HG03460 (cell line): ENCODE results near the gene TUBB6.

Experiments used
- ATAC-seq: cut with Tn5 transposase; IDR thresholded peaks from one replicate; pipeline ENCODE4 v1.9.1; 2021; ENCODE audit not compliant: unreplicated experiment

Gene TUBB6

DNA sequence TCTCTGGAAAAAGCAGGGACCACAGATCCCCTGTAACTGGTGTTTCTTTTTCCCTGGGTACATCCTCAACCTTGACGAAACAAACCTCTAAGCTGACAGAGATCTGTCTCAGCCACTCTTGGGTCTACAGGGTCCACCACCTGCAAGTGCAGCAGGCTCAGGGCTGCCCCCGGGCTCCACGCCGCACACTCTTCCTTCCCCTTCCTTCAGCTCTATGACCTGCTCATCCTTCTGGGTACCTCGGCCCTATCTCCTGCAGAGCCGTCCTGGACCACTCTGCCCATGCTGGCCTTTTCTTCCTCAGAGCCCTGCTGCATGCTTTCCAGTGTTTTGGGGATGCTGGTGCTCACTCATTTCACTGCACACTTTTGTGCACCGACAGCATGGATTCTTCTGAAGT lies 27.5 kb downstream of the TUBB6 start:
- no peak for ATAC-seq

DNA sequence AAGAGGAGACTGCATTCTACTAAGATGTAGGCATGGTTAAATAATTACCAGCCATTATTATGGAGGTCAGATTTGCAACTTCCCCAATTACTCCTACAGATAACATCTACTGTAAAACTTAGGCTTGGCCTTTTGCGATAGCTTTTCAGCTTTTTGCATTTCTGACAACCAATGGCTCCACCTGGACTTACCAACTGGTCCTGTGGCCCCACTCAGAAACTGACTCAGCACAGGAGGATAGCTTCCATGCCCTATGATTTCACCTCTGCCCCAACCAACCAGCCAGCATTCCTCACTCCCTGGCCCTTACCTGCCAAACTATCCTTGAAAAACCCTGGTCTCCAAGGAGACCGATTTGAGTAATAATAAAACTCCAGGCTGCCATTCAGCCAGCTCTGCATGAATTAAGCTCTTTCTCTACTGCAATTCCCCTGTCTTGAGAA lies 28.2 kb downstream of the TUBB6 start:
- ATAC-seq = no peak

DNA sequence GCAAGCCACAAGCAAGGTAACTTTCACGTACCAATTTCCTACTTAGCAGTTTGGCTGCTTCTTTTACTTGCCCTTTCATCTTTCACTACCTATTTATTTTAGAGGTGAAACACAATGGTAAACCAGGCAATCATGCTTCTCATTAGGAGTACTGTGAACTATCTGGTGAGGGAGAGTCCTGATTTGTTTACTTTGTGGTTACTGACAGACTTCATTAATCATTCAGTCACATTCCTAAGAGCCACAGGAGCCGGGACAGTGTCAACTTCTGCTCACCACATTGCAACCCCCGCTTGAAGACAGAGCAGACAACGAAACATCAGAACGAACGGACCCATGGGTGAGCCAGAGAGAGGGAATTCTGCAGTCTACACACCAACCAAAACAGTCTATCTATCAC lies 28.8 kb downstream of the TUBB6 start:
- ATAC-seq = no peak

DNA sequence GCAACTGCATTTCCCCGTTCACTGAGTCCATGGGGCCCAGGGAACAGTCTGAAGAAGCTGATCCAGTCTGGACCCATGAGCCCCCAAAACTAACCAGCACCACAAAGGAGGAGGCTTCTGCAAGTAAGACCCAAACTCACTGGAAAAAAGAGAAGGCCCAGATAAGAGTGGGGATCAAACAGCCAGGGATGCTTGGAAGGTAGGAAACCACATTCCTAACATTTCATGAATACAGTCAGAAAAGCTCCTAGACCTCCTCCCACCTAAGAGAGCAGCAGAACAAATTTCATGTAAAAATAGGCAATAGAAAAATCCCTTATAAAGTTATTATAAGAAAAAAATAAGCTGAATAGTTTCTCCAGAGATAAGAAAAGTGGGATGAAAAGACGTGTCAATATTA lies 30.3 kb downstream of the TUBB6 start:
- no peak for ATAC-seq

DNA sequence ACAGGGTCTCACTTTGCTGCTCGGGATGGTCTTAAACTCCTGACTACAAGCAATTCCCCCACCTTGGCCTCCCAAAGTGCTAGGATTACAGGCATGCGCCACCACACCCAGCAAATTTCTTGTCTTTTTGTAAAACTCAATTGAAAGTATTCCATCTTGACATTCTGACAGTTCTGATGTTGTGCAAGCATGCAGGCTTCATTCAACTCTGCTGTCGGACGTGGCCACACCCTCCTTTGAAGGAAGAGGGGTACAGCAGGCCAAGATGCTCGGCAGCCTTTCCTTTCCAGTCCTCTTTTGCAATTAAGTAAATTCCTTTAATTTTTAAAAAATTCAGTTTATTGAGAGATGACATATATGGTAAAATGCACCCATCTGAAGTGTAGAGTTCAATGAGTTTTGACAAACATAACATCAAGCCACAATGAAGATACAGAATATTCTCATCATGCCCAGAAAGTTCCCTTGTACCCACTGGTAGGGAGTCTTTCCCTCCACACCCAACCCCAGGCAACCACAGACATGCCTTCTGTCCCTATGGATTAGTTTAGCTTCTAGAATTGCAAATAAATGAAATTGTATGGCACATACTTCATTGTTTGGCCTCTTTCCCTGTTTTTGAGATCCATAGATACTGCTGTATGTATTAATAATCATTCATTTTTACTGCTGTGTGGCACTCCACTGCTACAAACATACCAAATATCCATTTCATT lies 33.1 kb downstream of the TUBB6 start:
- ATAC-seq = no peak

DNA sequence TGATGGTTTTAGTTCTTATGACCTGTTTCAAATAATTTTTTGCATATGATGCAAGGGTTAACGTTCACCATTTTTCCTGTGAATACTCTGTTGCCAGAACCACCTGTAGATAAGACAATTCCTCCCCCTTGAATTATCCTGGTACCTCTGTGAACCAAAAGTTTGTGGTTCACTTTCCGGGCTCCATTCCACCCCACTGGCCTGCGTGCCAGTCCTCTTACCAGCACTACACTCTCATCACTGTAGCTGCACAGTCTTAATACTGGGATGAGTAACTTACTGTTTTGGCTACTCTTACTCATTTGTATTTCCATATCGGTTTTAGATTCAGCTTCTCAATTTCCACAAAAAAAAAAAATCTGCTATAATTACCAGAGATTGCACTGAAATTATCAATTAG lies 34.6 kb downstream of the TUBB6 start:
- ATAC-seq = no peak

DNA sequence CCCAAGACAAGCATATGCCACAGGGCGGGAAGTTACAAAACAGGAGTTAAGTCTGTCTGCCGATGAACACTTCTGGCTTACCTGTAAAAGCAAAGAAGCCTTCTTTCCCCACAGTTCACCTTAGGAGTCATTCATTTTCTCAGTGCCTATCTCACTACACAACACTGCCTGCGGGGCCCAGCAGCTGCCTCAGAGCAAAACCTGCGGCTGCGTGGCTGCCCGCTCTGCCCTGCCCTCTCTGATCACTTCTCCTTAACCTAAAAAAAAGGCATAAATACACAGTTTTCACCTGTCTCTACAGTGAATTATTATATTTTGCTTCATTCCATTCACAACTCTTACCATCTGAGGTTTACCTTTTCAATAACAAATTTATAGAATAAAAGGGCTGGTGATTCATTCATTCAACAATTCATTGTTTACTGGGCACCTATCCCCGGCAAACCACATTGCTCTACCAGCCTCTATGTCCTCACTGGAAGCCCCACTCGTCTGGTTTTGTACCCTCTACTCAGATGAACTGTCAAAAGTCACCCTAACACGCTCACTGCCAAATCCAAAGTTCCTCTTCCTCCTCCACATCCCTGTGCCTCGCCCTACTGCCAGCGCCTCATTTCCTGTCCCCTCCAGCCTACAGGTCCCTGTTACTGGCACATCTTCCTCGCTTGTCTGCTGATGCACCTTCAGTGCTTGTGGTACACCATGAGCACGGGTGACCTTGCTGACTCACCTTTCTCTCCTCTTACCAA lies 37.6 kb downstream of the TUBB6 start:
- no peak for ATAC-seq

DNA sequence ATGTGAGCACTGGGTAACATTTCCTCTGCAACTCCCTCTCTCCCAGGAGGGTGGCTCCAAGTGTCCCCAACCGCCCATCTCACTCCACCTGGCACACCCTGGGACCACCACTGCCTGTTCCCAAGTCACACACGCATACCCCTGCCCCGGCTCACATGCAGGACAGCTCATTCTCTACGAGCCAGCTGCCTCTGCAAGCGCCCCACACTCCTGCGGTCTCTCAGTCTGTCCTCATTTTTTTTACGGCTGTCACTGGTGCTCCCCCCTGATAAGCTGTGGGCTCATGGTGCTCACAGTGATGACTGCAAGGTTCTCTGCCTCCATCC lies 38.2 kb downstream of the TUBB6 start:
- no peak for ATAC-seq

DNA sequence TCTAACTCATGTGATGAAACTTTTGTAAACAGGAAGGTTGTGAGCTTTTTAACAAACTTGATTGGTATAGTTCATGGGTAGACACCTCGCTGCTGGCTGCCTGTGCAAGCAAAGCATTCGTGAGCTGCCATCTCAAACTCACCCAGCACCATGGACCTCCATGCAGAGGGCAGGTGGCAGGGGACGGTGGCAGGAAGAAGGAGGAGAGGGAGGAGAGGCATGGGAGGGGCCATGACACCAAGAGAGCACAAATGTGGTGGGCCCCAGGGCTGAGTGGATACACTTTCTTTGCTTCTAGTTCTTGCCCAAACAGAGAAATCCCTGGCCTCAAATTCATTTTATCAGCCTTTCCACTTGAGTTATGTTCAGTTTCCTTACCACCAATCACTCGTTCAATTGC lies 39.9 kb downstream of the TUBB6 start:
- ATAC-seq = no peak

DNA sequence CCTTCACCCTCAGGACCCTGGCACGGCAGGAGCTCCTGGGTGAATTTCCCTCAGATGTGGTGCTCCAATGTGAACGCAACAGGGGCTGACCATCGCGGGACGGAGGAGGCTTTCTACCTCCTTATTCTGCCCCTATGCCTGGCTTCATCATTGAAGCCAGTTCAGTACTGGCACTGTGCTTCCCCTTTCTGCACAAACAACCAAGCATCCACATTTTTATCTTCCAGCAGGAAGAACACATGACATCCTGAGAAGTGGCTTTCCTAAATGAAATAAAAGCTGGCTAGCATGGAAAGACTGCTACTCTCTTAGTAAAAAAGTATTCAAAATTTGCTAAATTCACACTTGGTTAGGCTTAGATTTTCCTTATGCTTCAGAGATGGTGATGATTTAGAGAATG lies 44.1 kb downstream of the TUBB6 start:
- ATAC-seq = no peak

DNA sequence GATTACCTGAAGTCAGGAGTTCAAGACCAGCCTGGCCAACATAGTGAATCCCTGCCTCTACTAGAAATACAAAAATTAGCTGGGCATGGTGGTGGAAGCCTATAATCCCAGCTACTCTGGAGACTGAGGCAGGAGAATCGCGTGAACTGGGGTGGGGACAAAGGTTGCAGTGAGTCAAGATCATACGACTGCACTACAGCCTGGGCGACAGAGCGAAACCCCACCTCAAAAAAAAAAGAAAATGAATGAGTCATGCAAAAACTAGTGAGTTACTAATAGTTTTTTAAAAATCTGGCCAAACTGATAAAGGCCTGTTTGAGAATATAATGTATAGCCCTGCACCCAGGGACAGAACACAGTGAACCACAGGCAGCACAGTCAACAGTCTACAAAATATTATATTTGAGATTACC lies 51.5 kb downstream of the TUBB6 start:
- no peak for ATAC-seq

DNA sequence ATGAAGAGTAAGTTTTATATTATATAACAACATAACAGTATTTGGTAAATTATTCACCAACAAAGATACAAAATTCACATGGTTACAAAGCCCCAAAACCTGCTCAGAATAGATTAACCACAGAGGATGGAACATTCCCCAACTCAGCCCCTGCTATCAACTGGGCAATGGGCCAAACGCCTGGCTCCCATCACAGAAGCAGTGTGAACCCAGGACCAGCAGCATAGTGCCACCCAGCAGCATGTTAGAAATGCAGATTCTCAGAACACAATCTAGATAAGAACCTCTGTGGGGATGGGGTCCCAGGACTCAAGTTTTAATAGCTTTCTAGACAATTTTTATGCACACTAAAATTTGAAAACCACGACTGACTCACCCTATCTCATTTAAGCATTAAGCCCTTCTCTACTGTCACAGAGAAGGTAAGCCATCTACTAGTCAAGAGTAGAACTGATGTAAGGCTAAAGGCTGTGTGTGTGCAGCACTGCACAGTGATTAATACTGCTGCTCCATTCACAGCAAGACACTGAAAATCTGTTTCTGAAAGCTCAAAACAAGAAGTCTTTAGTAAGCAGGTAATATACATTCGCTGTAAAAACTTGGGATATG lies 53.8 kb downstream of the TUBB6 start:
- ATAC-seq = no peak

DNA sequence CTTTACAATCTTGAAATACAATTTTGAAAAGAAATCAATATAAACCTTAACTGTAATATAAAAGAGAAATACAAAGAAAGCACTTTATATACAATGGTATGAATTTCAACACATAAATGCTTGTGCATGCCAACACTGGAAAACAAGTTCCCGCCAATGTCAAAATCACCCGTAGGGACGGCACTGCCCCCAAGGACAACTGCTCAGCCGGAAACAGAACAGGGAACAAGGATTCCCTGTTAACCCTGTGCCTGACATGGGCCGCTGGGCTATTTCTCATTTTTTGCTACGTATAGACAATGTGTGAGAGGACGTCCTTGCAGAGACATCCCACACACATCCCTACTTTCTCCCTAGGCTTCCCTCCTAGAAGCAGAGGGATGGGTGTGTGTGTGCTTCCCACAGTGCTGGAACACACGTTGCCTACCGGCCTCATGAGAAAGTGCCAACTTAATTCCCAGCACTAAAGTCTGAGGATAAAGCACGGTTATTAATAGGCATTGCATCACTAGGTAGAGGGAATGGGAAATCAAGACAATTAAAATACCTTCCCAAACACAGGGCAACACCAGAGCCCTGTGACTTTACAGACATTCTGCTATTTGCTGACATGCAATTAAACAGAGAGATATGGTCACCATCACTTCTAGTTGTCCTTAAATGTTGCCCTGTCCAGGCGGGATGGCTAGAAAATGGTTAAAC lies 54.6 kb downstream of the TUBB6 start:
- ATAC-seq = no peak

DNA sequence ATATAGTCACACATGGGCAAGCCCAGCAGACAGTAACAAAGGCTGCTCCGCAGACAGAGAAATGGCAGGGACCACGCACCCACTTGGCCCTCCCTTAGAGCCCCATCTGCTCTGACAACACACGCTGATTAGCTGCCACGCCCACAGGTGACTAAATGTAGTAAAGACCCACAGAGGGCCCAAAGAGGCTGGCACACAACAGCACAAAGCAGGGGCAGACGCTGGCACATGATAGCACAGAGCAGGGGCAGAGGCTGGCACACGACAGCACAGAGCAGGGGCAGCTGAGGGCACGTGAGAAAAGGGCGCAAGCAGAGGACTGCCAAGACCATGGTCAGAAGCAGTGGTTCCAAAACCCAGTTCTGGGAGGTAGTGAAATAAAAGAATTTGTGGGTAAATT lies 58.3 kb downstream of the TUBB6 start:
- no peak for ATAC-seq

DNA sequence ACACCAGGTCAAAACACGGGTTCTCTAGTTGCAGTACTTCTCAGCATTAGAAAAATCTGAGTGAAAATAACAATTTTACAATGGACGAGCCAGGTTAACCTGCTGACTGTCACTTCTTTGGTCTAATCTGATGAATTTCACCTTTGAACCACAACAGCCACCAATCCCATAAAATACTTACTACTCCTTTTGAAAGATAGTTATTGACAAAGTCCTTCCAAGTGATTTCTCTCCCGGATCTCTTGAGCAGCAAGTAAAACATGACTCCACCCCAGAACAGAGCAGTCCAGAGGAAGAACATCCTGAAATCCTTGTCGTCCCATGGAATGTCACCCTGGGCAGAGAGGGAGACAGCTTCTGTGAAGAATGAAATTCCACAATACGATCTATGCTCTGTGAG lies 58.7 kb downstream of the TUBB6 start:
- no peak for ATAC-seq

DNA sequence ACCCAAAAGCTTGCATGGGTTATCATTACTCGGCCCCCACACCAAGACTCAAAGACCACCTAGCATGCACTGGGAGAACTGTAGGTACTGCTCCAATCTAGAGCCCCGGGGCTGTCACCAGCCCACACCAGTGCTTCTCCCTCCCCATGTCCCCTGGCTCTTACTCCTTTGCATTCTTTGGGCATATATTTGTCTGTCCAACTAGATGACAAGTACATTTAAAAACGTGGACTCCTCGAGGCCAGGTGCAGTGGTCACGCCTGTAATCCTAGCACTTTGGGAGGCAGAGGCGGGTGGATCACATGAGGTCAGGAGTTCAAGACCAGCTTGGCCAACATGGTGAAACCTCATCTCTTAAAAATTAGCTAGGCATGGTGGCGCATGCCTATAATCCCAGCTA lies 61.2 kb downstream of the TUBB6 start:
- no peak for ATAC-seq

DNA sequence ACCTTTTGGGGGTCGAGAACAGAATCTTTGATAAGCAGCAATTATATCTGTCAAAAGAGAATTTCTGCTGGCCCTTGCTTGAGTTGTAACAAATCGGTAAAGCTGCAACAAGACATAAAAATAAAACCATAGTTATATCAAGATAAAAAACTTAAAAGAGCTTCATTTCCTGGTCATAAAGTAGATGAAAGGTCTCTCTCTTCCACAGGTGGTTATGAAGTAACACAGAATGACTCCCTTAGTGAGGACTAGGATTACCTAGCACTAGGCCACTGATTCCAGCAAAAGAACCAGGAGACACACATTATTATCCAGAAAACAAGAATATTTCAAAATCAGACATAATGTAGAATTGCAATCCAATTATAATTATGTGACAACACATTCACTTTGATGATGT lies 63.5 kb downstream of the TUBB6 start:
- ATAC-seq = no peak

DNA sequence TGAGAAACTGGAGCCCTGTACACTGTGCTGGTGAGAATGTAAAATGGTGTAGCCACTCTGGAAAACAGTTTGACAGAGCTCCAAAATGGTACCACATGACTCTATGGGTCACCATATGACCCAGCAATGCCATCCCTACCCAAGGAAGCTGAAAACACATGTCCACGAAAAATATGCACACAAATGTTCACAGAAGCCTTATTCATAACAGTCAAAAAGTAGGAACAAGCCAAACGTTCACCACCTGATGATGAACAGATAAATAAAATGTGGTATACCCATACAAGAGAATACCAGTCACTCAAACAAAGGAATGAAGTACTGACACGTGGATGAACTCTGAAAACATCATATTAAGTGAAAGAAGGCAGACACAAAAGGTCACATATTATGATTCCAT lies 64.4 kb downstream of the TUBB6 start:
- ATAC-seq = no peak

DNA sequence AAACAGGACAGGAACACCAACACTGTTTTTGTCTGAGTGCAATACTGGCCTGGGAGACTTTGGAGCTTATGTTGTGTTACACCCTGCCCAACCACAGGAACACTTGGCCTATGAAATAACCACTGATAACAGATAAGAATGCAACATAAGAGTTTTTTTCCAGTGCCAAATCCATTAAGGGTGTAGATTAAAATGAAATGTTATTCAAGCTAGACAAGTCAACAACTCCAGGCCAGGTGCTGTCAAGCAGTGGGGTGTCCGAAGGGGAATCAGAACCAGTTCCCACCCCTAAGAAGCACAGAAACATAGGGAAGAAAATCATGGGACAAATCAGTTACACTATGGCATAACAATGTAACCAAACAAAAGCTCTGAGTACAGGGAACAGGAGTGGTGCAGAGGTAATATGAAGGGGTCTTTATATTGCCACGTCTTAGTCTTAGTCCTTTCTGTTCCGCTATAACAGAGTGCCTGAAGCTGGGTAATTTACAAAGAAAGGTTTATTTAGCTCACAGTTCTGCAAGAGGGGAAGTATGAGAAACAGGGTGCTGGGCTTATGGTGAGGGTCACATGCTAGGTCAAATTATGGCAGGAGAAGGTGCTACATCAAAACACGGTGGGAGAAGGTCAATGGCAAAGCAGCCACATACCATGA lies 65.2 kb downstream of the TUBB6 start:
- no peak for ATAC-seq

DNA sequence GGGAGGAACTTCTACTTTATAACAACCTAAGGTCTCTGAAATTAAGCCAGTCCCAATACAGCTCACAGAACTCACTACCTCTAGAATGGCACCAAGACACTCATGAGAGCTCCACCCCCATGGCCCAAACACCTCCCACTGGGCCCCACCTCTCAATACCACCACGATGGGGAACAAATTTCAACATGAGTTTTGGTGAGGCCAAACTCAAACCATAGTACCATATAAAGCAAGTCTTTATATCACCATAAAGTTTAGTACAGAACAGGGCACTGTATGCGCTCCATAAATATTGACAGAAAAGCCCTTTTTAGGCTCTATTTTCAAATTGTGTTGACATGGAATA lies 65.7 kb downstream of the TUBB6 start:
- no peak for ATAC-seq

DNA sequence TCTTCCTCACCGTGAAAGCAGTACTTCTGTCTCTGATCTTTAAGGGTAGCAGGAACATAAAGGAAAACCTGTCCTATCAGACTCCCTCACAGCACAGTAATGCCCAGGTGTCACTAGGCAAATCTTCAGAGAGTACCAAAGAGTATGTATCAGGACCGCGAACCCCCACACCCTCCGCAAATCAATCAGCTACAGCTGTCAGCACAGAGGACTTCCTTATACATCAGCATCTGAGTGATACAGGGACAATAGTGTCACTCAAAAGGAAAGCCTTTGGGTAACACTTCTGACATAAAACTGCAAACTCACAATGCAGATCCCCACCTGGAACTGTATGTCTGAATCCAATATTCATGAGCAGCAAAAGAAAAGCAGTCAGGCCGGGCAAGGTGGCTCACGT lies 66.4 kb downstream of the TUBB6 start:
- ATAC-seq = no peak
